ENCODE results near the gene MARCHF3. TPM values are rescaled to one million over a fixed set of nuclear protein-coding genes. Genes with fewer than 3 reads are reported as not detected.

The MARCHF3 gene
- total RNA-seq, 4 donors from 2014 or later, result 1.7 to 13.9 (median 2.5) TPM

GRCh38 chr5:127015716-127016115 is 14.6 kb downstream of the MARCHF3 start:
- H3K27ac ChIP-seq (replicated peaks in 1 of 4), result no peak overlapping the region
- H3K27me3 ChIP-seq, result no peaks in the 10 kb centered on the region
- 86% methylated on average over 4 of the region's 4 CpGs for WGBS
- intact Hi-C loops (cut with DNase I), result no loop called here
- no peak overlapping the region for H3K4me3 ChIP-seq
- DNase-seq (ENCODE audit: extremely low spot score), result no peak
- H3K4me1 ChIP-seq, result peaks cover 0 to 10% (median 0%) of the 10 kb centered on the region in 4 donors
- no peaks in the 10 kb centered on the region for H3K9me3 ChIP-seq
- no peaks in the 10 kb centered on the region for H3K36me3 ChIP-seq
- TF ChIP-seq CTCF (IDR thresholded peaks at IDR 0.05), result no peak
- TF ChIP-seq EP300 (IDR thresholded peaks at IDR 0.05), result no peak
- no peak for TF ChIP-seq POLR2AphosphoS5 (IDR thresholded peaks at IDR 0.05)
- TF ChIP-seq POLR2A (IDR thresholded peaks at IDR 0.05; ENCODE audit: low read depth), result no peak

- peaks cover 0 to 21% (median 0%) of the 10 kb centered on the region in 4 donors for H3K4me1 ChIP-seq
- TF ChIP-seq POLR2A (IDR thresholded peaks at IDR 0.05; ENCODE audit: low read depth) (no peak), EP300 (IDR thresholded peaks at IDR 0.05) (no peak), POLR2AphosphoS5 (IDR thresholded peaks at IDR 0.05) (no peak), CTCF (IDR thresholded peaks at IDR 0.05) (no peak)
- intact Hi-C loops (cut with DNase I), result no loop called here
- no peaks in the 10 kb centered on the region for H3K27me3 ChIP-seq
- no peak overlapping the region for H3K27ac ChIP-seq (replicated peaks in 1 of 4)
- no peaks in the 10 kb centered on the region for H3K36me3 ChIP-seq
- no peaks in the 10 kb centered on the region for H3K9me3 ChIP-seq
- 40% methylated on average over 1 of the region's 1 CpG for WGBS
- no peak overlapping the region for H3K4me3 ChIP-seq
- DNase-seq (ENCODE audit: extremely low spot score), result no peak
These were observed 15.8 kb downstream of the MARCHF3 start for GRCh38 chr5:127014573-127014972.

- H3K4me3 ChIP-seq, result no peak overlapping the region
- H3K4me1 ChIP-seq, result peaks cover 0 to 33% (median 0%) of the 10 kb centered on the region in 4 donors
- no peak for DNase-seq (ENCODE audit: extremely low spot score)
- H3K9me3 ChIP-seq, result no peaks in the 10 kb centered on the region
- WGBS, result 71% methylated on average over 2 of the region's 2 CpGs
- H3K36me3 ChIP-seq, result no peaks in the 10 kb centered on the region
- H3K27me3 ChIP-seq, result no peaks in the 10 kb centered on the region
- intact Hi-C loops (cut with DNase I), result no loop called here
- TF ChIP-seq POLR2A (IDR thresholded peaks at IDR 0.05; ENCODE audit: low read depth) (no peak), POLR2AphosphoS5 (IDR thresholded peaks at IDR 0.05) (no peak), CTCF (IDR thresholded peaks at IDR 0.05) (no peak), EP300 (IDR thresholded peaks at IDR 0.05) (no peak)
- H3K27ac ChIP-seq (replicated peaks in 1 of 4), result no peak overlapping the region
These were observed 17.0 kb downstream of the MARCHF3 start for GRCh38 chr5:127013407-127013806.

- peaks cover 0 to 38% (median 0%) of the 10 kb centered on the region in 4 donors for H3K4me1 ChIP-seq
- no peak for TF ChIP-seq EP300 (IDR thresholded peaks at IDR 0.05)
- no peak for TF ChIP-seq POLR2A (IDR thresholded peaks at IDR 0.05; ENCODE audit: low read depth)
- TF ChIP-seq POLR2AphosphoS5 (IDR thresholded peaks at IDR 0.05), result no peak
- no peak for TF ChIP-seq CTCF (IDR thresholded peaks at IDR 0.05)
- no peak overlapping the region for H3K27ac ChIP-seq (replicated peaks in 1 of 4)
- H3K36me3 ChIP-seq, result no peaks in the 10 kb centered on the region
- intact Hi-C loops (cut with DNase I), result no loop called here
- no peaks in the 10 kb centered on the region for H3K27me3 ChIP-seq
- H3K9me3 ChIP-seq, result no peaks in the 10 kb centered on the region
- no peak overlapping the region for H3K4me3 ChIP-seq
- DNase-seq (ENCODE audit: extremely low spot score), result no peak
These were observed 17.4 kb downstream of the MARCHF3 start for GRCh38 chr5:127012916-127013315.

GRCh38 chr5:127011961-127012644 is 18.3 kb downstream of the MARCHF3 start:
- no peaks in the 10 kb centered on the region for H3K27me3 ChIP-seq
- H3K36me3 ChIP-seq, result no peaks in the 10 kb centered on the region
- H3K4me3 ChIP-seq, result no peak overlapping the region
- intact Hi-C loops (cut with DNase I), result no loop called here
- 91% methylated on average over 2 of the region's 2 CpGs for WGBS
- no peak for DNase-seq (ENCODE audit: extremely low spot score)
- TF ChIP-seq POLR2AphosphoS5 (IDR thresholded peaks at IDR 0.05), result no peak
- no peak for TF ChIP-seq POLR2A (IDR thresholded peaks at IDR 0.05; ENCODE audit: low read depth)
- TF ChIP-seq CTCF (IDR thresholded peaks at IDR 0.05), result no peak
- TF ChIP-seq EP300 (IDR thresholded peaks at IDR 0.05), result no peak
- H3K27ac ChIP-seq (replicated peaks in 1 of 4), result no peak overlapping the region
- peaks cover 0 to 40% (median 0%) of the 10 kb centered on the region in 4 donors for H3K4me1 ChIP-seq
- H3K9me3 ChIP-seq, result no peaks in the 10 kb centered on the region

Data from esophagus muscularis mucosa (tissue), 4 donors.